Sigmoid colon (tissue), 4 donors: ENCODE data around the gene SDK1.

ENCODE experiments used
- CTCF ChIP-seq, 4 experiments: fragments of 450-650 bp in 3 of 4; fragments of 200-600 bp in 1 of 4; IDR thresholded peaks; one replicate each; pipeline ENCODE4 v1.5.1; 2016 to 2019; ENCODE audit warnings: antibody characterized with exemption in 4 of 4, mild to moderate bottlenecking in 3 of 4, moderate library complexity in 2 of 4
- EP300 ChIP-seq, 4 donors: sonication (generic); formaldehyde crosslinking; IDR thresholded peaks; one replicate each; pipeline ENCODE4 v1.6.1; 2017; ENCODE audit warnings: antibody characterized with exemption in 4 of 4
- POLR2A ChIP-seq, 2 donors: fragments of 450-650 bp; IDR thresholded peaks; one replicate each; pipeline ENCODE4 v1.6.1; 2016; ENCODE audit warnings: antibody characterized with exemption in 2 of 2, mild to moderate bottlenecking in 2 of 2, moderate library complexity in 2 of 2

GRCh38 chr7:3374239-3374638 lies 73.2 kb downstream of the SDK1 start:
- TF ChIP-seq POLR2A (IDR thresholded peaks at IDR 0.05) (no peak), CTCF (IDR thresholded peaks at IDR 0.05) (no peak), EP300 (IDR thresholded peaks at IDR 0.05) (no peak)
